GM18517 (cell line): ENCODE measurements around the gene MCAM.

Experiments used
- ATAC-seq: cut with Tn5 transposase; IDR thresholded peaks from one replicate; pipeline ENCODE4 v1.9.1; 2021; ENCODE audit warnings: mild to moderate bottlenecking, moderate library complexity; ENCODE audit not compliant: unreplicated experiment

MCAM gene

GRCh38 chr11:119316729-119317591, at the start of gene MCAM:
Gene MCAM, minus strand, starts transcription at chr11:119317130. Its CDS starts 29 bp downstream, at chr11:119317101.
- ATAC-seq: no peak

GRCh38 chr11:119365071-119365591, 48.2 kb upstream of the MCAM start:
- no peak for ATAC-seq

GRCh38 chr11:119363851-119364590, 47.1 kb upstream of the MCAM start:
- no peak for ATAC-seq

GRCh38 chr11:119363081-119363850, 46.3 kb upstream of the MCAM start:
- ATAC-seq: no peak

- ATAC-seq: no peak
These were observed 45.8 kb upstream of the MCAM start for GRCh38 chr11:119362741-119363080.

GRCh38 chr11:119361941-119362725, 45.2 kb upstream of the MCAM start:
- no peak for ATAC-seq

- no peak for ATAC-seq
These were observed 44.3 kb upstream of the MCAM start for GRCh38 chr11:119361056-119361787.

GRCh38 chr11:119359365-119360214, 42.7 kb upstream of the MCAM start:
- ATAC-seq: no peak

GRCh38 chr11:119357074-119357473, 40.1 kb upstream of the MCAM start:
- no peak for ATAC-seq

GRCh38 chr11:119356349-119357031, 39.6 kb upstream of the MCAM start:
- ATAC-seq: no peak

GRCh38 chr11:119355091-119355843, 38.3 kb upstream of the MCAM start:
- no peak for ATAC-seq

GRCh38 chr11:119352857-119353260, 35.9 kb upstream of the MCAM start:
- no peak for ATAC-seq

- no peak for ATAC-seq
These were observed 34.3 kb upstream of the MCAM start for GRCh38 chr11:119351232-119351631.

- ATAC-seq: no peak
These were observed 33.4 kb upstream of the MCAM start for GRCh38 chr11:119350302-119350701.

- ATAC-seq: no peak
These were observed 31.1 kb upstream of the MCAM start for GRCh38 chr11:119347940-119348605.

- no peak for ATAC-seq
These were observed 30.3 kb upstream of the MCAM start for GRCh38 chr11:119347242-119347641.

- ATAC-seq: no peak
These were observed 29.7 kb upstream of the MCAM start, which contains the start of gene MFRP for GRCh38 chr11:119346605-119347004. Gene MFRP, minus strand, starts transcription at chr11:119346705. Its CDS starts 192 bp downstream, at chr11:119346513.
